Thyroid gland (tissue), 4 donors: ENCODE measurements around the gene GDPD4.

ENCODE experiments used
- POLR2A ChIP-seq, 2 donors: fragments of 450-650 bp; IDR thresholded peaks; one replicate each; pipeline ENCODE4 v1.6.1; 2017; ENCODE audit warnings: antibody characterized with exemption in 2 of 2, mild to moderate bottlenecking in 2 of 2, moderate library complexity in 1 of 2
- TF ChIP-seq, protein P1 (sequence below), 6 experiments: fragments of 200-600 bp in 3 of 6; fragments of 450-650 bp in 3 of 6; sonication (generic) in 3 of 6; IDR thresholded peaks; one replicate each; pipeline ENCODE4 v1.5.1; 2016 to 2019; ENCODE audit warnings: antibody characterized with exemption in 6 of 6, mild to moderate bottlenecking in 2 of 6, inconsistent platforms in 1 of 6, moderate library complexity in 1 of 6

DNA sequence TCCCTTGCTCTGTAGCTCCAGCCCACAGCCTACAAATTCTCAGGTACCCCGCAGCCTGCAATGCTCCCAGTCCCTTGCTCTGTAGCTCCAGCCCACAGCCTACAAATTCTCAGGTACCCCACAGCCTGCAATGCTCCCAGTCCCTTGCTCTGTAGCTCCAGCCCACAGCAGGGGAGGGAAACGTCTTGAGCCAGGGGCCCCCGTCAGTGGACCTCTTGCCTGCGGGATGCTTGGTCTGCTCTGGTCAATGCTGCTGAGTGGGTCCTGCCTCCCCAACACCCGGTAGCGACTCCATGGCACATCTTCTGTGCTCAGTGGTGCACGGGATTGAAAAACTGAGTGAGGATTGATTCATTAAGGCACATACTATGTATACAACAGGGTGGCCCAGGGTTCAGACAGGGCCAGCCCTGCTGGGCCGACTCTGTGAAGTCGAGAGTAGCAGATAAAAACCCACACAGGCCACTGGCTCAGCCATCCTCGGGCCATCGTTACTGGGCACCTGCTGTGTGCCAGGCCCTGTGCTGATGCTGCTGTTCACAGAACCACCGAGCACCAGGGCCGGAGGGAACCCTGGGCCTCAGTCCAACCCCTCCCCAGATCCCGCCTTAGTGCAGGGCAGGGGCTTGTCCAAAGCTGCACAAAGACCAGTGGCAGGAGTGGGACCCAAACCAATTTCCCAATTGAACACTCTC lies 103.7 kb downstream of the GDPD4 start:
- TF ChIP-seq POLR2A (IDR thresholded peaks at IDR 0.05), result no peak
- TF ChIP-seq, protein P1, sequence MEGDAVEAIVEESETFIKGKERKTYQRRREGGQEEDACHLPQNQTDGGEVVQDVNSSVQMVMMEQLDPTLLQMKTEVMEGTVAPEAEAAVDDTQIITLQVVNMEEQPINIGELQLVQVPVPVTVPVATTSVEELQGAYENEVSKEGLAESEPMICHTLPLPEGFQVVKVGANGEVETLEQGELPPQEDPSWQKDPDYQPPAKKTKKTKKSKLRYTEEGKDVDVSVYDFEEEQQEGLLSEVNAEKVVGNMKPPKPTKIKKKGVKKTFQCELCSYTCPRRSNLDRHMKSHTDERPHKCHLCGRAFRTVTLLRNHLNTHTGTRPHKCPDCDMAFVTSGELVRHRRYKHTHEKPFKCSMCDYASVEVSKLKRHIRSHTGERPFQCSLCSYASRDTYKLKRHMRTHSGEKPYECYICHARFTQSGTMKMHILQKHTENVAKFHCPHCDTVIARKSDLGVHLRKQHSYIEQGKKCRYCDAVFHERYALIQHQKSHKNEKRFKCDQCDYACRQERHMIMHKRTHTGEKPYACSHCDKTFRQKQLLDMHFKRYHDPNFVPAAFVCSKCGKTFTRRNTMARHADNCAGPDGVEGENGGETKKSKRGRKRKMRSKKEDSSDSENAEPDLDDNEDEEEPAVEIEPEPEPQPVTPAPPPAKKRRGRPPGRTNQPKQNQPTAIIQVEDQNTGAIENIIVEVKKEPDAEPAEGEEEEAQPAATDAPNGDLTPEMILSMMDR (IDR thresholded peaks at IDR 0.05), result no peak
